B cell (primary cell): ENCODE measurements around the gene PRKAR1A. TPM values are rescaled to one million over a fixed set of nuclear protein-coding genes. Genes with fewer than 3 reads are reported as not detected.

Experiments
- ATAC-seq: fragments of 200-7000 bp; cut with Tn5 transposase; one replicate; pipeline ENCODE4 v1.10.0; 2021; ENCODE audit warnings: low read depth, mild to moderate bottlenecking, moderate number of reproducible peaks, moderate library complexity
- CTCF ChIA-PET: fragments of 350-600 bp; sonication (Branson Sonifier 250); formaldehyde crosslinking; loops from one replicate; lab custom pipeline; 2021; ENCODE audit warnings: antibody characterized with exemption, inconsistent platforms; lab: Charles Lee
- POLR2A ChIA-PET: fragments of 350-600 bp; sonication (Branson Sonifier 250); formaldehyde crosslinking; loops from one replicate; lab custom pipeline; 2021; ENCODE audit warnings: antibody characterized with exemption; lab: Charles Lee
- DNase-seq: peaks from one replicate; pipeline ENCODE4 v3.0.0; 2013
- H2AFZ ChIP-seq: 2 replicates; pipeline ENCODE4 v1.6.1; 2012; ENCODE audit warnings: mild to moderate bottlenecking, low read depth, low read length; ENCODE audit not compliant: insufficient read depth, poor library complexity, severe bottlenecking
- H3K27ac ChIP-seq, 2 donors: 1 replicate in 1 of 2; 2 replicates in 1 of 2; pipeline ENCODE4 v1.5.1; 2012 to 2013; ENCODE audit warnings: low read length in 2 of 2, mild to moderate bottlenecking in 2 of 2, moderate library complexity in 1 of 2
- H3K27me3 ChIP-seq, 4 experiments: fragments of 200-600 bp in 1 of 4; sonication (generic) in 1 of 4; replicated peaks in 1 of 4; 1 replicate in 2 of 4; 2 replicates in 2 of 4; pipeline versions ENCODE4 v1.6.1 to v1.7.0; 2013 to 2016; ENCODE audit warnings: low read length in 3 of 4, mild to moderate bottlenecking in 2 of 4, mixed read lengths in 1 of 4, moderate library complexity in 1 of 4; ENCODE audit not compliant: insufficient read depth in 4 of 4, control insufficient read depth in 3 of 4; ENCODE audit errors: control extremely low read depth in 1 of 4
- H3K36me3 ChIP-seq, 2 experiments: replicated peaks in 1 of 2; 1 replicate in 1 of 2; 2 replicates in 1 of 2; pipeline versions ENCODE4 v1.6.1 to v1.7.1; 2013; ENCODE audit warnings: low read length in 1 of 2; ENCODE audit not compliant: insufficient read depth in 2 of 2, control insufficient read depth in 1 of 2; ENCODE audit errors: control extremely low read depth in 1 of 2, extremely low read depth in 1 of 2
- H3K4me1 ChIP-seq, 2 donors: fragments of 200-600 bp in 1 of 2; sonication (generic) in 1 of 2; 1 replicate in 1 of 2; 2 replicates in 1 of 2; pipeline versions ENCODE4 v1.5.1 to v1.6.1; 2013 to 2017; ENCODE audit warnings: low read length in 2 of 2; ENCODE audit not compliant: control insufficient read depth in 2 of 2, insufficient read depth in 2 of 2
- H3K4me2 ChIP-seq: replicated peaks from 2 replicates; pipeline ENCODE3; 2012; ENCODE audit warnings: mild to moderate bottlenecking, low read depth, low read length; ENCODE audit not compliant: poor library complexity, severe bottlenecking
- H3K4me3 ChIP-seq, 5 experiments: fragments of 200-600 bp in 1 of 5; sonication (generic) in 1 of 5; 1 replicate in 3 of 5; 2 replicates in 2 of 5; pipeline versions ENCODE4 v1.5.1 to v1.7.0; 2011 to 2016; ENCODE audit warnings: low read length in 4 of 5, mild to moderate bottlenecking in 4 of 5, low read depth in 2 of 5, control low read depth in 1 of 5, moderate library complexity in 1 of 5; ENCODE audit not compliant: insufficient read depth in 1 of 5; ENCODE audit errors: control extremely low read depth in 1 of 5, extremely low read depth in 1 of 5
- H3K79me2 ChIP-seq: fragments of 200-600 bp; sonication (generic); one replicate; pipeline ENCODE4 v1.6.0; 2016; ENCODE audit warnings: low read length; ENCODE audit not compliant: control insufficient read depth, insufficient read depth
- H3K9ac ChIP-seq: fragments of 200-600 bp; sonication (generic); 2 replicates; pipeline ENCODE4 v1.6.1; 2017; ENCODE audit warnings: mild to moderate bottlenecking, low read length, moderate library complexity
- H3K9me3 ChIP-seq, 3 donors: one replicate each; pipeline versions ENCODE4 v1.6.1 to v1.7.1; 2013; ENCODE audit warnings: low read length in 2 of 3; ENCODE audit not compliant: control insufficient read depth in 2 of 3, insufficient read depth in 1 of 3; ENCODE audit errors: control extremely low read depth in 1 of 3
- H4K20me1 ChIP-seq: 2 replicates; pipeline ENCODE4 v1.6.0; 2012; ENCODE audit warnings: mild to moderate bottlenecking, low read length; ENCODE audit not compliant: insufficient read depth, control insufficient read depth, poor library complexity, severe bottlenecking
- H3K27ac Mint-ChIP-seq: one replicate; pipeline ENCODE4 v1.8.0; 2021; ENCODE audit warnings: mixed read lengths
- H3K27me3 Mint-ChIP-seq: one replicate; pipeline ENCODE4 v1.8.0; 2021; ENCODE audit warnings: mixed read lengths
- H3K4me1 Mint-ChIP-seq: one replicate; pipeline ENCODE4 v1.8.0; 2021; ENCODE audit warnings: mixed read lengths
- H3K4me3 Mint-ChIP-seq: one replicate; pipeline ENCODE4 v1.8.0; 2021; ENCODE audit warnings: mixed read lengths
- H3K9me3 Mint-ChIP-seq: one replicate; pipeline ENCODE4 v1.8.0; 2022; ENCODE audit warnings: mixed read lengths; ENCODE audit not compliant: insufficient read depth
- EZH2 ChIP-seq: IDR thresholded peaks from 2 replicates; pipeline ENCODE4 v1.6.1; 2012; ENCODE audit warnings: borderline replicate concordance, low read depth, mild to moderate bottlenecking, moderate library complexity, low read length; ENCODE audit not compliant: insufficient read depth, poor library complexity, severe bottlenecking
- WGBS: methylation state at CpG from one replicate; pipeline ENCODE4 v1.1.5; 2013; ENCODE audit warnings: missing lambda C conversion rate; ENCODE audit not compliant: insufficient coverage; 5-methylcytosine and 5-hydroxymethylcytosine counted together
- intact Hi-C: fragments of 100-400 bp; cut with micrococcal nuclease; formaldehyde crosslinking; loops from one replicate; pipeline ENCODE4 v1.10.0; 2022
- polyA plus RNA-seq: library from polyadenylated mRNA; depleted of rRNA; stranded (reverse); fragments of >200 nt; gene quantifications from 2 replicates; pipeline ENCODE4 v1.2.3, GENCODE V29; 2012
- total RNA-seq, 2 donors: library from RNA; stranded (reverse); fragments of 120-200 nt in 1 of 2; gene quantifications; 1 replicate in 1 of 2; 2 replicates in 1 of 2; pipeline versions ENCODE4 v1.2.3 to v1.2.4, GENCODE V29; 2013 to 2022
- TF ChIP-seq, protein P1 (sequence below): fragments of 200-600 bp; IDR thresholded peaks from one replicate; pipeline ENCODE4 v1.8.0; 2022; ENCODE audit warnings: antibody characterized with exemption, mild to moderate bottlenecking

The PRKAR1A gene
- total and polyA plus RNA-seq, 2 donors (not counting 1 experiment from before 2014, with no cell fraction given): 63.1 to 296 TPM

DNA sequence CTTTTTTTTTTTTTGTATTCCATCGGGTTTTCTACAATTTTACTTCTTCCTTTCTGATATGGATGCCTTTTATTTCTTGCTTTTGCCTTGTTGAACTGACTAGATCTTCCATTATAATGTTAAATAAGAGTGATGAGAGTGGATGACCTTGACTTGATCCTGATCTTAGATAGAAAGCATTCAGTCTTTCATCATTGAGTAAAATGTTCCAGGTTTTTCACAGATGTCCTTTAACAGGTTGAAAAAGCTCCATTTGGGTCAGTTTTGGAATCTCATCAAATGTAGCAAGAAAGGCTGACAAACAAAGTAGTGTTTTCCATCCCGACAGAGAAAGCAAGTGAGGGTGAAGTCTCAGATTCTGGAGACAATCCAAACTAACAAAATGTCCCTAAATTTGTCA lies 27.8 kb upstream of the PRKAR1A start:
- ChIA-PET POLR2A (no interaction called here), CTCF (interaction anchor here (1.3 kb wide), 1 partner anchor 21 kb away, joined by 3 read pairs; no protein-coding TSS in a partner anchor)
- Histone ChIP-seq H3K27me3 (peaks cover 0 to 10% (median 2%) of the 10 kb centered on the region in 4 experiments), H3K4me1 (peaks cover 8 to 10% of the 10 kb centered on the region in 2 donors), H3K9ac (no peak overlapping the region), H3K9me3 (peaks cover 3 to 7% (median 4%) of the 10 kb centered on the region in 3 donors), H3K4me3 (no peak overlapping the region), H3K79me2 (no peaks in the 10 kb centered on the region), H3K4me2 (no peak overlapping the region), H3K27ac (no peak overlapping the region), H4K20me1 (no peaks in the 10 kb centered on the region), H3K36me3 (no peaks in the 10 kb centered on the region), H2AFZ (no peak overlapping the region)
- ATAC-seq: no peak
- Mint-ChIP-seq H3K27me3 (peaks cover 17% of the 10 kb centered on the region), H3K4me1 (peaks cover 8% of the 10 kb centered on the region), H3K4me3 (no peak overlapping the region), H3K27ac (no peak overlapping the region), H3K9me3 (no peaks in the 10 kb centered on the region)
- no peak for DNase-seq
- TF ChIP-seq EZH2: no peak
- TF ChIP-seq, protein P1, sequence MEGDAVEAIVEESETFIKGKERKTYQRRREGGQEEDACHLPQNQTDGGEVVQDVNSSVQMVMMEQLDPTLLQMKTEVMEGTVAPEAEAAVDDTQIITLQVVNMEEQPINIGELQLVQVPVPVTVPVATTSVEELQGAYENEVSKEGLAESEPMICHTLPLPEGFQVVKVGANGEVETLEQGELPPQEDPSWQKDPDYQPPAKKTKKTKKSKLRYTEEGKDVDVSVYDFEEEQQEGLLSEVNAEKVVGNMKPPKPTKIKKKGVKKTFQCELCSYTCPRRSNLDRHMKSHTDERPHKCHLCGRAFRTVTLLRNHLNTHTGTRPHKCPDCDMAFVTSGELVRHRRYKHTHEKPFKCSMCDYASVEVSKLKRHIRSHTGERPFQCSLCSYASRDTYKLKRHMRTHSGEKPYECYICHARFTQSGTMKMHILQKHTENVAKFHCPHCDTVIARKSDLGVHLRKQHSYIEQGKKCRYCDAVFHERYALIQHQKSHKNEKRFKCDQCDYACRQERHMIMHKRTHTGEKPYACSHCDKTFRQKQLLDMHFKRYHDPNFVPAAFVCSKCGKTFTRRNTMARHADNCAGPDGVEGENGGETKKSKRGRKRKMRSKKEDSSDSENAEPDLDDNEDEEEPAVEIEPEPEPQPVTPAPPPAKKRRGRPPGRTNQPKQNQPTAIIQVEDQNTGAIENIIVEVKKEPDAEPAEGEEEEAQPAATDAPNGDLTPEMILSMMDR: no peak
- intact Hi-C loops: no loop called here
- WGBS: no CpG with 5 or more reads among the region's 2 CpGs

GRCh38 chr17:68489919-68490318 lies 22.3 kb upstream of the PRKAR1A start:
- Histone ChIP-seq H3K36me3 (no peaks in the 10 kb centered on the region), H3K27ac (no peak overlapping the region), H3K4me1 (peaks cover 21 to 31% of the 10 kb centered on the region in 2 donors), H3K27me3 (no peaks in the 10 kb centered on the region), H3K4me3 (no peak overlapping the region), H3K4me2 (no peak overlapping the region), H3K79me2 (no peaks in the 10 kb centered on the region), H3K9me3 (peaks cover 0 to 5% (median 0%) of the 10 kb centered on the region in 3 donors), H2AFZ (no peak overlapping the region), H4K20me1 (no peaks in the 10 kb centered on the region), H3K9ac (no peak overlapping the region)
- TF ChIP-seq, protein P1: no peak
- no peak for TF ChIP-seq EZH2
- Mint-ChIP-seq H3K27ac (no peak overlapping the region), H3K4me1 (peaks cover 25% of the 10 kb centered on the region), H3K27me3 (no peaks in the 10 kb centered on the region), H3K4me3 (no peak overlapping the region), H3K9me3 (no peaks in the 10 kb centered on the region)
- ChIA-PET CTCF (no interaction called here), POLR2A (no interaction called here)
- intact Hi-C loops: no loop called here
- no peak for ATAC-seq
- no peak for DNase-seq
- 47% methylated on average over 2 of the region's 4 CpGs for WGBS
